SK-N-SH treated with all-trans-retinoic acid at 6 μM for 48 hours (cell line): ENCODE results near the gene RNF112.

Source experiments
- ATAC-seq: fragments of 200-7000 bp; cut with Tn5 transposase; 3 replicates; pipeline ENCODE4 v1.9.1; 2020; ENCODE audit warnings: mild to moderate bottlenecking, moderate library complexity
- BACH2 ChIP-seq: fragments of 250-450 bp; sonication (Bioruptor Pico); IDR thresholded peaks from 2 replicates; pipeline ENCODE4 v1.9.0; 2021; ENCODE audit warnings: mild to moderate bottlenecking, borderline replicate concordance
- CREB5 ChIP-seq: fragments of 250-450 bp; sonication (Bioruptor Pico); IDR thresholded peaks from 2 replicates; pipeline ENCODE4 v1.5.1; 2020; ENCODE audit warnings: low read depth, mild to moderate bottlenecking, moderate library complexity
- CSDC2 ChIP-seq: fragments of 250-450 bp; sonication (Bioruptor Pico); IDR thresholded peaks from 2 replicates; pipeline ENCODE4 v1.5.0; 2020; ENCODE audit warnings: mild to moderate bottlenecking, moderate library complexity
- CSRNP3 ChIP-seq: fragments of 250-450 bp; sonication (Bioruptor Pico); IDR thresholded peaks from 2 replicates; pipeline ENCODE4 v1.5.1; 2021; ENCODE audit warnings: mild to moderate bottlenecking, moderate library complexity
- ESRRG ChIP-seq: fragments of 250-450 bp; sonication (Bioruptor Pico); IDR thresholded peaks from 2 replicates; pipeline ENCODE4 v1.6.1; 2021; ENCODE audit warnings: mild to moderate bottlenecking
- GLIS3 ChIP-seq: fragments of 250-450 bp; sonication (Bioruptor Pico); IDR thresholded peaks from 2 replicates; pipeline ENCODE4 v1.5.0; 2020; ENCODE audit warnings: mild to moderate bottlenecking, moderate library complexity
- ISL1 ChIP-seq: fragments of 250-450 bp; sonication (Bioruptor Pico); IDR thresholded peaks from 2 replicates; pipeline ENCODE4 v2.1.2; 2022; ENCODE audit warnings: mild to moderate bottlenecking, moderate library complexity
- OSR1 ChIP-seq: fragments of 250-450 bp; sonication (Bioruptor Pico); IDR thresholded peaks from 2 replicates; pipeline ENCODE4 v1.8.0; 2022; ENCODE audit warnings: moderate library complexity, mild to moderate bottlenecking, inconsistent platforms
- PPARA ChIP-seq: fragments of 250-450 bp; sonication (Bioruptor Pico); IDR thresholded peaks from 2 replicates; pipeline ENCODE4 v1.5.0; 2020; ENCODE audit warnings: mild to moderate bottlenecking, borderline replicate concordance
- RARB ChIP-seq: fragments of 250-450 bp; sonication (Bioruptor Pico); IDR thresholded peaks from 2 replicates; pipeline ENCODE4 v1.8.0; 2021; ENCODE audit warnings: mild to moderate bottlenecking, moderate library complexity
- SNAI2 ChIP-seq: fragments of 250-450 bp; sonication (Bioruptor Pico); IDR thresholded peaks from 2 replicates; pipeline ENCODE4 v1.5.0; 2020; ENCODE audit warnings: mild to moderate bottlenecking, moderate library complexity
- TCF4 ChIP-seq: fragments of 250-450 bp; sonication (Bioruptor Pico); IDR thresholded peaks from 2 replicates; pipeline ENCODE4 v1.8.0; 2021; ENCODE audit warnings: mild to moderate bottlenecking, moderate library complexity, borderline replicate concordance
- TOX ChIP-seq: fragments of 250-450 bp; sonication (Bioruptor Pico); IDR thresholded peaks from 2 replicates; pipeline ENCODE4 v1.8.0; 2021; ENCODE audit warnings: mild to moderate bottlenecking, moderate library complexity, borderline replicate concordance
- ZC3H10 ChIP-seq: fragments of 250-450 bp; sonication (Bioruptor Pico); IDR thresholded peaks from 2 replicates; pipeline ENCODE4 v1.5.1; 2021; ENCODE audit warnings: mild to moderate bottlenecking, moderate library complexity
- ZFP3 ChIP-seq: fragments of 250-450 bp; sonication (Bioruptor Pico); IDR thresholded peaks from 2 replicates; pipeline ENCODE4 v1.5.0; 2020; ENCODE audit warnings: mild to moderate bottlenecking, moderate library complexity
- ZFP30 ChIP-seq: fragments of 450-650 bp; formaldehyde crosslinking; IDR thresholded peaks from 2 replicates; pipeline ENCODE4 v1.5.0; 2022; ENCODE audit warnings: mild to moderate bottlenecking, moderate library complexity
- ZNF565 ChIP-seq: fragments of 450-650 bp; formaldehyde crosslinking; conservative IDR thresholded peaks from 2 replicates; pipeline ENCODE4 v1.5.0; 2020; ENCODE audit warnings: low read depth, mild to moderate bottlenecking, moderate library complexity
- ZNF8 ChIP-seq: fragments of 450-650 bp; formaldehyde crosslinking; IDR thresholded peaks from 2 replicates; pipeline ENCODE4 v1.5.0; 2020; ENCODE audit warnings: mild to moderate bottlenecking, moderate library complexity
- TF ChIP-seq, protein P1 (sequence below): fragments of 250-450 bp; sonication (Bioruptor Pico); IDR thresholded peaks from 2 replicates; pipeline ENCODE4 v1.8.0; 2021; ENCODE audit warnings: low read depth, mild to moderate bottlenecking, moderate library complexity, borderline replicate concordance
- TF ChIP-seq, protein P2 (sequence below): fragments of 250-450 bp; sonication (Bioruptor Pico); IDR thresholded peaks from 2 replicates; pipeline ENCODE4 v1.5.0; 2020; ENCODE audit warnings: mild to moderate bottlenecking, moderate library complexity
- TF ChIP-seq, protein P3 (sequence below): fragments of 250-450 bp; sonication (Bioruptor Pico); IDR thresholded peaks from 2 replicates; pipeline ENCODE4 v1.8.0; 2020; ENCODE audit warnings: mild to moderate bottlenecking, moderate library complexity, borderline replicate concordance

RNF112 gene

GRCh38 chr17:19398301-19399181 is 12.5 kb upstream of the RNF112 start:
- no peak for TF ChIP-seq PPARA (CRISPR knock-in tag)
- no peak for TF ChIP-seq RARB (CRISPR knock-in tag)
- no peak for TF ChIP-seq ISL1 (CRISPR knock-in tag)
- TF ChIP-seq ZC3H10 (CRISPR knock-in tag), result no peak
- TF ChIP-seq SNAI2 (CRISPR knock-in tag), result no peak
- TF ChIP-seq GLIS3 (CRISPR knock-in tag), result no peak
- TF ChIP-seq TOX, result no peak
- no peak; the same call in 1 of the 3 replicates for ATAC-seq

- no peak for ATAC-seq
- no peak for TF ChIP-seq GLIS3 (CRISPR knock-in tag)
- TF ChIP-seq ZNF565 (CRISPR knock-in tag), result no peak
- TF ChIP-seq CSDC2 (CRISPR knock-in tag), result no peak
- TF ChIP-seq OSR1, result no peak
- TF ChIP-seq ESRRG, result no peak
- TF ChIP-seq ZFP30 (CRISPR knock-in tag), result no peak
- no peak for TF ChIP-seq CSRNP3
- TF ChIP-seq CREB5 (CRISPR knock-in tag), result no peak
- TF ChIP-seq ZNF8 (CRISPR knock-in tag), result no peak
- TF ChIP-seq, protein P1, sequence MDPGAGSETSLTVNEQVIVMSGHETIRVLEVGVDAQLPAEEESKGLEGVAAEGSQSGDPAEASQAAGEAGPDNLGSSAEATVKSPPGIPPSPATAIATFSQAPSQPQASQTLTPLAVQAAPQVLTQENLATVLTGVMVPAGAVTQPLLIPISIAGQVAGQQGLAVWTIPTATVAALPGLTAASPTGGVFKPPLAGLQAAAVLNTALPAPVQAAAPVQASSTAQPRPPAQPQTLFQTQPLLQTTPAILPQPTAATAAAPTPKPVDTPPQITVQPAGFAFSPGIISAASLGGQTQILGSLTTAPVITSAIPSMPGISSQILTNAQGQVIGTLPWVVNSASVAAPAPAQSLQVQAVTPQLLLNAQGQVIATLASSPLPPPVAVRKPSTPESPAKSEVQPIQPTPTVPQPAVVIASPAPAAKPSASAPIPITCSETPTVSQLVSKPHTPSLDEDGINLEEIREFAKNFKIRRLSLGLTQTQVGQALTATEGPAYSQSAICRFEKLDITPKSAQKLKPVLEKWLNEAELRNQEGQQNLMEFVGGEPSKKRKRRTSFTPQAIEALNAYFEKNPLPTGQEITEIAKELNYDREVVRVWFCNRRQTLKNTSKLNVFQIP (CRISPR knock-in tag), result no peak
- TF ChIP-seq, protein P2, sequence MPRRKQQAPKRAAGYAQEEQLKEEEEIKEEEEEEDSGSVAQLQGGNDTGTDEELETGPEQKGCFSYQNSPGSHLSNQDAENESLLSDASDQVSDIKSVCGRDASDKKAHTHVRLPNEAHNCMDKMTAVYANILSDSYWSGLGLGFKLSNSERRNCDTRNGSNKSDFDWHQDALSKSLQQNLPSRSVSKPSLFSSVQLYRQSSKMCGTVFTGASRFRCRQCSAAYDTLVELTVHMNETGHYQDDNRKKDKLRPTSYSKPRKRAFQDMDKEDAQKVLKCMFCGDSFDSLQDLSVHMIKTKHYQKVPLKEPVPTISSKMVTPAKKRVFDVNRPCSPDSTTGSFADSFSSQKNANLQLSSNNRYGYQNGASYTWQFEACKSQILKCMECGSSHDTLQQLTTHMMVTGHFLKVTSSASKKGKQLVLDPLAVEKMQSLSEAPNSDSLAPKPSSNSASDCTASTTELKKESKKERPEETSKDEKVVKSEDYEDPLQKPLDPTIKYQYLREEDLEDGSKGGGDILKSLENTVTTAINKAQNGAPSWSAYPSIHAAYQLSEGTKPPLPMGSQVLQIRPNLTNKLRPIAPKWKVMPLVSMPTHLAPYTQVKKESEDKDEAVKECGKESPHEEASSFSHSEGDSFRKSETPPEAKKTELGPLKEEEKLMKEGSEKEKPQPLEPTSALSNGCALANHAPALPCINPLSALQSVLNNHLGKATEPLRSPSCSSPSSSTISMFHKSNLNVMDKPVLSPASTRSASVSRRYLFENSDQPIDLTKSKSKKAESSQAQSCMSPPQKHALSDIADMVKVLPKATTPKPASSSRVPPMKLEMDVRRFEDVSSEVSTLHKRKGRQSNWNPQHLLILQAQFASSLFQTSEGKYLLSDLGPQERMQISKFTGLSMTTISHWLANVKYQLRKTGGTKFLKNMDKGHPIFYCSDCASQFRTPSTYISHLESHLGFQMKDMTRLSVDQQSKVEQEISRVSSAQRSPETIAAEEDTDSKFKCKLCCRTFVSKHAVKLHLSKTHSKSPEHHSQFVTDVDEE (CRISPR knock-in tag), result no peak
- TF ChIP-seq BACH2 (CRISPR knock-in tag), result no peak
- TF ChIP-seq RARB (CRISPR knock-in tag), result no peak
- no peak for TF ChIP-seq SNAI2 (CRISPR knock-in tag)
- TF ChIP-seq, protein P3, sequence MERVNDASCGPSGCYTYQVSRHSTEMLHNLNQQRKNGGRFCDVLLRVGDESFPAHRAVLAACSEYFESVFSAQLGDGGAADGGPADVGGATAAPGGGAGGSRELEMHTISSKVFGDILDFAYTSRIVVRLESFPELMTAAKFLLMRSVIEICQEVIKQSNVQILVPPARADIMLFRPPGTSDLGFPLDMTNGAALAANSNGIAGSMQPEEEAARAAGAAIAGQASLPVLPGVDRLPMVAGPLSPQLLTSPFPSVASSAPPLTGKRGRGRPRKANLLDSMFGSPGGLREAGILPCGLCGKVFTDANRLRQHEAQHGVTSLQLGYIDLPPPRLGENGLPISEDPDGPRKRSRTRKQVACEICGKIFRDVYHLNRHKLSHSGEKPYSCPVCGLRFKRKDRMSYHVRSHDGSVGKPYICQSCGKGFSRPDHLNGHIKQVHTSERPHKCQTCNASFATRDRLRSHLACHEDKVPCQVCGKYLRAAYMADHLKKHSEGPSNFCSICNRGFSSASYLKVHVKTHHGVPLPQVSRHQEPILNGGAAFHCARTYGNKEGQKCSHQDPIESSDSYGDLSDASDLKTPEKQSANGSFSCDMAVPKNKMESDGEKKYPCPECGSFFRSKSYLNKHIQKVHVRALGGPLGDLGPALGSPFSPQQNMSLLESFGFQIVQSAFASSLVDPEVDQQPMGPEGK, result no peak
- TF ChIP-seq ZFP3 (CRISPR knock-in tag), result no peak
- no peak for TF ChIP-seq ISL1 (CRISPR knock-in tag)
- TF ChIP-seq TCF4, result no peak
- no peak for TF ChIP-seq TOX
Observed at GRCh38 chr17:19399750-19400450, 11.1 kb upstream of the RNF112 start.
